Non-pigmented ciliary epithelial cell (primary cell): Measurements from ENCODE around the gene CLMN.
"Not testable (repeated sequence)": the region's sequence is repeated elsewhere in the genome, so short reads cannot be mapped to it uniquely, and the experiment has no call there.

Experiments
- DNase-seq: peaks from one replicate; pipeline ENCODE4 v3.0.0-alpha.2; 2010; ENCODE audit warnings: low read depth

Gene CLMN

DNA sequence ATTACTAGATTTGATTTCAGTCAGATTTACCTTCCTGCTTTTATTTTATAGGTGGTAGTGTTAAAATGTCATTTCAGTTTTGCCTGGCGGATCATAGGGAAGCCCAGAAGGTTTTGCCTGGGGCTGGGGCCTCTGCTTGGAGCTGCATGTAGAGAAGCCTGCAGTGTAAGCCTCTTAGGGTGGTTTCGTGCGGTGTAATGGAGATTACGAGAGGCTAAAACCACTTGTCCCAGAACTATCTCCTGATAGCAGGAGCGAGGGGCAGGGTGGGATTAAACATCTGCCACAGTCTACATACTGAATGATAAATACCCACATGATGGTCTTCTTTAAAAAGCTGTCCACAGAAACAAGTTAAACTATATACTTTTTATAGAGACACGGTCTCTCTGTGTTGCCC, 127.4 kb downstream of the CLMN start:
- DNase-seq, result no peak

DNA sequence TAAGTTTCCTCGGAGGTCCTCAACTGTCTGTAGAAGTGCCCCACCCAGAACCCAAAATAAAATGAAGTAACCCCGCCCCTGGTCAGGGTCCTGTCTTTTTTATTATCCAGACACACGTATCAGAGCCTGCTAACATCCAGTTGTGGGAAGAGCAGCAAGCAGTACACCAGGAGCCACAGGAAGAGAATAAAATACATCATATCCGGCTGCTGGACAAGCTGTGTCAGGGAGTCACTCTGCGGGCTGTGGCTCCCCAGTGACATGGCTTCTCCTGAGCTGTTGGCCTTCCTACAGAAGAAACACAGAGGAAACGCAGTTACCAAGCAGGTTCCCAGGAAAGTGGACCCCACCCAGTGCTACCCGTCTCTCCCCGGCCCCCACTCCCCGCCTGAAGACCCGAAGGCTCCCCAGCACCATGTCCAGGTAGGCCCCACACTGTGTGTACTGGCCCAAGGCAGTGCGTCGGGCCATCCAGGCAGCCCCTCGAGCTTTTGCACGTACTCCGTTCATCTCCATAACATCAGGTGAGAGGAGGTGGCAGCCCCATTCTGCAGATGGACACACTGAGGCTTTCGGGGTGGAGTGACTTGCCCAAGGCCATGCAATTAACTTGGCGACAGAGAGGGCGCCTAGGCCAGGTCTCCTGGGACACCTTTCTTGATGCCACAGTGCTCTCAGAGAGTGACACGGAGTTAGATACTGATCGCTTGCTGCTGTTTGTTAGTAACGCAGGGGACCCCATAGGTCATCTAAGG, 128.1 kb downstream of the CLMN start:
- DNase-seq, result no peak

DNA sequence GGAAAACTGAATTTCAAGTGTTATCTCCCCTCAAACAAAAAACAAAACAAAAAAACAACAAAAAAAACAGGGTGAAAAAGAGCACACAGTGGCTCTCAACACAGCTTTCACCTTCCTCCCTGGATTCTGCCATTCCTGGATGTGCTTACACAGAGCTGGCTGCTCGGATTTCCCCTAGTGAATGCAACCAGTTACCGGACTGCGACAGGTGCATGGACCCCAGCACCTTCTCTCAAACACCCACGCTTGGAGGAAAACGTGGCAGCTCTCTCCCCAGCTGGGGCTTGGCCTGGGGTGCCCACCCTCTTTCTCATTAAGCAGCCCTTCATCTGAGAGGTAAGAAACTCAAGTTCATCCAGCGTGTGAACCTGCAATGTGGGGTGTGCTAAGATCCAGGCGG, 128.9 kb downstream of the CLMN start:
- no peak for DNase-seq

DNA sequence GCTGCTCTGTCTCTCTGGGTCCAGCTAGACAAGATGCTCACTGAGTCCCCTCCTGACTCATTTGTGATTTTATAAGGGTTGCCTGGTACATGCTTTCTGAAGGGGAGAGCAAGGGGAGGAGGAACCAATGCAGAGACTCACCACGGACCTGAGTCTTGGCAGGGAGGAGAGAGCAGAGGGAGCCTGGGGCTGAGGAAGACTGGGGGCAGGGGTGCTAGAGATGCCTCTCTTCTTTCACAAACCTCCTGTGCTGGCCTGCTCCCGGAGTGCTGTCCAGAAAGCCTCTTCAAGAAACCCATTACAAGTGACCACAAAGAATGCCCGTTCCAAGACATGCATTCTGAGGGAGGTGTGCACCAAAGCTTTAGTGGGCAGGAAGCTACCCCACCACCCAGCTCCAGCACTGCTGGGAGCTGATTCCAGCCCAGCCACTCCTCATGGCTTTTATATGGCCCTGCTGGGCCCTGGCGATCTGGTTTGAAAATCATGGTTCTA, 129.3 kb downstream of the CLMN start:
- no peak for DNase-seq

DNA sequence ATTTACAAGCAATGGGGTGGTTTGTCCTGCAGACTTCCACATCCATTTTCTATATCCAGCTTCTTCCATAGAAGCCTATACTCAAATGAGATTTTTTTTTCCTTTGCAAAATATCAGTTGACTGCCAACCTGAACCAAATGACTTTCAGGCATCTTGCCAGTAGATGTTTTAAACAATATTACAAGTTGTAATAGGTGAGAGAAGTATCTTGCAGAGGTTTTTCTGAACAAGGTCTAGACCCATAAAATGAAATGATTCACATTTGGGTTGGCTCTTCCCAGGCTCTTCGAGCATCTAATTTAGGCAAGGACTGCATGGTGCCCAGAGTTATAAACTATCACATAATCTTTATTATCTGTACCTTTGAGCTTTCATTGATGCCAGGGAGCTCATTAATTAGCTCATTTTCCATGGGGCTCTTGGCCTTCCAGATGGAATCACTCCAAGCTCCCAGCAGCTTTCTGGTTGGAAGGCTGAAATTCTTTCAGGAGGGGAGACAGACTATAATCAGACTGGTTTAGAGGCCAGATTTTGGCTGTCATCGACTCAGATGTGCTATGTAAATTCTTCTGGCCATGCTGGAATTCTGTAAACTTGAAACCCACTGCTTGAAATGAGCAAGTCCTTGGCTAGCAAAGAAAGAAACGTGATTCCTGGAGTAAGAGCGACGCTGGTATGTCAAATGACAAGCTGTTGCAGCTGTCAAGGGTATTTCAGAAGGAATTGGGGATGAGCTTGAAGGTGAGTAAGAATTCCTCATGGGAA, 130.2 kb downstream of the CLMN start:
- DNase-seq, result no peak

DNA sequence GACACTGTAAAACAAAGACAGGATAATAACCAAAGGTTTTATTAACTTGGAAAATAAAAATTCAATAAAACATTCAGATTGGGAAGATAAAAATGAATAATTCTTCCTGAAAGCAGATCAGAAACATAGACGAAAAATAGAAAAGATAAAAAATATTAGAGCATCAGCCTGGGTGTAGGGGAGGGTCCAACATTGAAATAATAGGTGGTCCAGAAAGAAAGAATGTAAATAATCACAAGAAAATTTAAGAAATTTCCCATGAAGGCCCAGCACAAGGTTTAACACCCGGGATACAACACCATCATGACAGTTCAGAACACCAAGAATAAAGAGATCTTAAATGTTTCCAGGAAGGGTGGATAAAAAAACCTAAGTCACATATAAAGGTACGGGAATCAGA, 131.3 kb downstream of the CLMN start:
- no peak for DNase-seq

DNA sequence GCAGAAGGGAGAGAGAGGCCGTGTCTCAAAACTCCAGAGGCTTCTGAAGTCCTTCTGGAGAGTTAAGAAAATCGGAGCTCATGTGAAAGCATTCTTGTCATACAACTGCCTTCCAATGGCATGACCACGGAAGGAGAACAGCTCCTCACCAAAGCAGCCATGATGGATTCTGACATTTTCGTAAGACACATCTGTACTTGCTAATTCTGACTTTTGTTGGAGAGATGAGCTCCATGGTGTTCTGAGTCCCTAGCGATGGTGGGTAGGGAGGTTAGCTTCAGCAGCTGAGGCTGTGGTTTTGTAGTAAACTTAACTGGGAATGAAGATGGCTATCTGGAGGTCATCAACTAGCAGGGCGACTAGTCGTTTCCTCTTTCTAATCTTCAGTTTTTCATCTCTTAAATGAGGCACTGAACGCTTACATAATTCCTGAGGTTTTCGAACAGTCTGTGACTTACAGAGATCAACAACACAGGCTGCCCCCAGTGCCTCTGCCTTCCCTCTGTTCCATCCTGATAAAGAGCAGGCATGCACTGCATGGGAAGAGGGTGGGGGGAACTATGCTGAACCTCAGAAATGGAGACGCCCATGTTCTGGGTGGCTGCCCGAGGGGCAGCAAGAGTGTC, 133.8 kb downstream of the CLMN start:
- no peak for DNase-seq

DNA sequence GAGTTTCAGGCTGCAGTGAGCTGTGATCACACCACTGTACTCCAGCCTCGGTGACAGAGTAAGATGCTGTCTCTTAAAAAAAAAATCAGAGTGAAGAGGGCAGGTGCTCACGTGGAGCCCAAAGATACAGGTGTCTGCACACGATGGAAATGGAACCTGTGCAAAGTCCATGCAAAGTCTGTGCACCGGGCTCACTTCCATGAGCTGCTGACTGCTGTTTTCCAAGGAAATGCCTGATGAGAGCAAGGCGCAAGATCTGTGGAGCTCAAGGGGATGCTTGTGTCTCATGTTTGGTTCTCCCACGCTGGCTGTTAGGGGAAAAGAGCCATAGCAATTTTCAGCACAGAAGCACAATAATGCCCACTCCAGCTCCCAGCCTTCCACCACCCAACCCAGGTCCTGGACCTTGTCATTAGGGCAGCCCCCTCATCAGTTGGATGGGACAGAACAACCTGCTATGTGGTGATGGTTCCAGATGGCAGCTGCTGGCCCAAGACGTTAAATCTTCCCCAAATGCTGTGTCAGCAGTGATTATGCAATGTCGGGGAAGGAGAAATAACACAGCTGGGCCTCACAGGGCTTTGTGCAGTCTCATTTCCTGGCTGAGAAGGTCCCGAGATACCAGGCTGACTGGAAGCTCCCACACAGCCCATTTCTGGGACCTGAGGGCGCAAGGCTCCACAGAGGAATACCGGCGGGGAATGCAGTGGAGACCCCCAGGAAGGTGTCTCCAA, 134.5 kb downstream of the CLMN start:
- DNase-seq, result no peak

DNA sequence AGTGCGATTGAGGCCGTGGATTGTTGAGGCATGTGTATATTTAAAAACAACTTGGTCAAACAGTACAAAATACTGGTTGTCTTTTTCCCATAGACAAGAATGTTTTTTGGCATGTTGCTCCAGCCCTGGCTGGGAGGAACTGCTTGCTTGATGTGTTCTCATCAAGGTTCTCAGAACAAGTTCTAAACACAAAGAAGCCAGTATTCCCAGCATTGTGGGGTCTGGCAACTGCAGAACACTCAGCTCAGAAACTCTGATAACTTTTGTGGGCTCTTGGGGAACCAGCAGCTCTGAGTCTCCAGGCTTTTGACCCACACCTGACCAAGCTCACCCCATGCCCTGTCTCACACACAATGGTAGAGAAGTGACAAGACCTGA, 135.3 kb downstream of the CLMN start:
- no peak for DNase-seq

DNA sequence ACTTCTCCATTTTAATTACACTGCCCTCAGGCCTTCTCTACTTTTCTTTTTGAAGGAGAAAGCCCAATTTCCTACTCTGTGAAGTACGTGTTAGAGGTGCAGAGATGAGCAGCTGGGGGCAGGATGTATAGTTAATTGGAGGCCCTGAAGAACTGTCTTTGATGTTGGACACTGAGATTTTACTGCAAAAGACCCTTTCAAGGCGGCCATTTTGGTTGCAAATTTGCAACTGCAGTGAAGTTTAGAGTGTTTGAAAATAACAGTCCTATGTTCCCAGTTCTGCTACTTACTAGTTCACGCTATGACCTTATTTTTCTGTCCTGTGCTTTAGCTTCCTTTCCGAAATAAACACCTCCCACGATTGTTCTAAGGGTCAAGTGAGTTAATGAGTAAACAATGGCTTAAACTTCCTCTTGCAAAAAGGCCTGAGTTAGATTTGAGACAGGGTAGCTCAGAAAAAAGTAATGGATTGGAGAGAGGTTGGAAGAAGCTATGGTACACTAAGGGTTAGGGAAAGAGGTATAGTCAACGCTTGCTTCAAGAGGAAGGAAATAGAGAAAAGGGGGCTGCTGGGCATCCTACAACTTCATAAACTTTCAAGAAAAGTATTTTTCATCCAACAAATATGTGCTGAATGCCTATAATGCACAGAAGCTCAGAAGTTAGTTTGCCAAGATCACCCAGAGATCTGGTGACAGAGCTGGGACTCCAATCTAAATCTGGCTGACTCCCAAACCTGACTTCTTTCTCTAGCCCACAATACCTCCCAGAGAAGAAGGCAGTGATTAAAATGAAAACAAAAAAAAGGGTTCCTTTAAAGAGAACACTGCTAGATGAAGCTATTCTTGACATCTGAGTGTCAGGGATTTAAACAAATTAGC, 135.9 kb downstream of the CLMN start:
- no peak for DNase-seq

DNA sequence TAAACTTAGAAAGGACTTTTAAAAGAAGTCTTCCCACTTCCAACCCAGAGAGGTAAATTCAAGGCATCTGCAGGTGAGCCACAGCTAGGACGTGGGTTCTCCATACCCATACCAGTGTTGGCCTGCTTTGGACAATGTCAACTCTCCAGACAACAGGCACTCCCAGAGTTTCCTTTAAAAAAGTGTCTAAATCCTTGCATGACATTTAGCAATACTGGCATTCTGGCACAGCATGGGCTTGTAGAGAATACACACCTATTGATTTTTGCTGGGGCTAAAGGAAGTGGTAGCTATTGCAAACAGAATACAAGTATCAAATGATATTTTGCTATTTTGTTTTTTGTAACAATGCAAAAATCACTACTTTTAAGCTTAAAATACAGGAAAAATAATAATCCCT, 136.6 kb downstream of the CLMN start:
- no peak for DNase-seq

DNA sequence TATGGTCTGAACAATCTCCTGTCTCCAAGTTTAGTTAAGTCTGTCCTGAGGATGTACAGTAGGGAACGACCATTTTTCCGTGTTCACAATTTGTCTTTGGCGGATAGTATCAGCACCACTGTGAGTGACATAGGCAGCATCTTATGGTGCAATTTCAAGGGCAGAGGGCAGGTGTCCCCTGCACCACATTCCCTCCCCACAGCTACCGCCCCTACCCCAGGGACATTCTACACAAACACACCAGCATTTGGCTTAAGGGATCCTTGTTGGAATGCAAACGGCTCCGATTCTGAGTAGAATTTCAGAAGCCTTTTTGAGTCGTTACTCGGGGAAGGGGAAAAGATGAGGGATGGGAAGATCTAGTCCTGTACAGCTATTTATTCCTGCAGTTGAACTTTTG, 137.3 kb downstream of the CLMN start:
- no peak for DNase-seq

DNA sequence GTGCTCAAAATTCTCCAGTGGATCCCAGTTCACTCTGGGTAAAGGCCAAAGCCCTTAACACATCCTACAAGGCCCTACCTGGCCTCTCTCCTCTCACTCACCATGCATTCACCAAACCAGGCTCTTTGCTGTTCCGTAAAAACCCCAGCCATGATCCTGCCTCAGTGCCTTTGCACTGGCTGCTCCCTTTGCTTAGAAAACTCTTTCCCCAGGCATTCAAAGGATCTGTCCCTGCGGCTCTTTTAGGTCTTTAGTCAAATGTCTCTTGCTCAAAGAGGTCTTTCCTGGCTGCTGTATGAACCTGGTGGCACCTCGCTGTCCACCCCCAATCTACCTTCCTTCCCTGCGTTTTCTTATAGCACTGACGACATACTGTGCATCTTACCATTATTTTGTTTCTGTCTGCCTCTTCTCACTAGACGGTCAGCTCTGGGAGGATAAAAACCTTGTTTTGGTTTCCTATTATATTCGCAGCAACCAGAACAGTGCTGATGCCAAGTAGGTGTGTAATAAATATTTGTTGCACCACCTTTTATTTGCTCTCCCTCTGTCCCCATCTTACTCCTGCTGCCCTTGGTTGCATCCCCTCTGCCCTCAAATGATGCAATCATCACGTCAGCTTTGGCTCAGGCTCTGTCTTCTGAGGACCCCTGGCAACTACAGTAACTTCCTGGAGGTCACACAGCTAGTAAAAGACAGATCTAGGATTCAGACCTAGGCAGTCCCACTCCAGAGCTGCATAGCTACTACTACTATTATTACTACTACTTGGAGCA, 138.6 kb downstream of the CLMN start:
- no peak for DNase-seq

DNA sequence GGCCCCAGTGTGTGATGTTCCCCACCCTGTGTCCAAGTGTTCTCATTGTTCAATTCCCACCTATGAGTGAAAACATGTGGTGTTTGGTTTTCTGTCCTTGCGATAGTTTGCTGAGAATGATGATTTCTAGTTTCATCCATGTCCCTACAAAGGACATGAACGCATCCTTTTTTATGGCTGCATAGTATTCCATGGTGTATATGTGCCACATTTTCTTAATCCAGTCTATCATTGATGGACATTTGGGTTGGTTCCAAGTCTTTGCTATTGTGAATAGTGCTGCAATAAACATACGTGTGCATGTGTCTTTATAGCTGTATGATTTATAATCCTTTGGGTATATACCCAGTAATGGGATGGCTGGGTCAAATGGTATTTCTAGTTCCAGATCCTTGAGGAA, 144.0 kb downstream of the CLMN start:
- DNase-seq, result not testable (repeated sequence)

DNA sequence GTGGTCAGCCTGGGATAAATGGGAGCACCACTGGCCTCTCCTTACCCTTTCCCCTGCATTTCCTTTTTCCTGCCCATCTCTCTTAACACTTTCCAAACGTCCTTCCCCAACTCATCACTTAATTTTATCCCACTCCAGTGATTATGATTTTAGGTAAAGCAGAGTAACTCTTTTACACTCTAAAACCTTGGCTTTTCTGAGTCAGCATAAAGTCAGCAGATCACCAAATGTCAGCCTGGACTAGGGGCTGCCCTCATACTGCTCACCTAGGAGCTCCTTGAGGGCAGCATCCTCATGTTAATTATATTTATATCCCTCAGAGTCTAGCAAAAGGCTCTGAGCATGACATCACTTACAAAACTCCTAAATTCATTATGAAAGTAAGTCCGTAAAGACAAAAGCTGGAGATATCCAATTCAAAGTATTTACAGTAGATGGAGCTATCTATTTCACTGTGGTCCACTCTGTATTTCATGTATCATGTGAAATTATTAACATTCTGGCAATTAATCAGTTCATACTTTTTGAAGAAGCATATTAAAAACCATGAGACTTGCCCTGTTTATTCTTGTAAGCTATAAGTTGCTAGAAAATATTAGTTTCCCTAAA, 145.4 kb downstream of the CLMN start:
- DNase-seq, result no peak

DNA sequence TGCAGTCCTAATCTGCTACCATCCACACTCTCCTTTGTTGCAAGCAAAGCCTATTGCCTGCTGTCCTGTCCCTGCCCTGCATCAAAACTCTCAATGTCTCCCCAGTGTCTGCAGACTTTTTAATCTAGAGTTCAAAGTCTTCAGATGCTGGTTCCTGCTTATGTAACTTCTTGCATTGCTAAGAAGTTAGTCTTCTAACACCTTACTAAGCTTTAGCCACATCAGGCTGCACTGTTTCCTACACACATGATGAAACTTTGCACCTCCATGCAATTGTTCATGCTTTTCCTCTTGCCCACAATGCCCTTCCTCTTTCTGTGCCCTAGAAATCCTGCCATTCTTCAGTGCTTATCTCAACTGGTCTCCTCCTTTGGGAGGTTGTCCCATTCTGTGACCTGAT, 146.2 kb downstream of the CLMN start:
- DNase-seq, result no peak

DNA sequence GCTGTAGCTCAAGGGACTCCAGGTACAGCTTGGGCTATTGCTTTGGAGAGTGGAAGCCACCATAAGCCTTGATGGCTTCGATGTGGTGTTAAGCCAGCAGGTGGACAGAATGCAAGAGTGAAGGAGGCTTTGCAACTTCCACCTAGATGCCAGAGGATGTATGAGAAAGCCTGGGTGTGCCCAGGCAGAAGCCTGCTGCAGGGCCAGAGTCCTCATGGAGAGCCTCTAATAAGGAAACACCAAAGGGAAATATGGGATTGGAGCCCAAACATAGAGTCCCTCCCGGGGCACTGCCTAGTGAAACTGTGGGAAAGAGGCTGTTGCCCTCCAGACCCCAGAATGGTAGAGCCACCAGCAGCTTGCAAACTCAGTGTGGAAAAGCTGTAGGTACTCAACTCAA, 152.5 kb downstream of the CLMN start:
- DNase-seq, result no peak

DNA sequence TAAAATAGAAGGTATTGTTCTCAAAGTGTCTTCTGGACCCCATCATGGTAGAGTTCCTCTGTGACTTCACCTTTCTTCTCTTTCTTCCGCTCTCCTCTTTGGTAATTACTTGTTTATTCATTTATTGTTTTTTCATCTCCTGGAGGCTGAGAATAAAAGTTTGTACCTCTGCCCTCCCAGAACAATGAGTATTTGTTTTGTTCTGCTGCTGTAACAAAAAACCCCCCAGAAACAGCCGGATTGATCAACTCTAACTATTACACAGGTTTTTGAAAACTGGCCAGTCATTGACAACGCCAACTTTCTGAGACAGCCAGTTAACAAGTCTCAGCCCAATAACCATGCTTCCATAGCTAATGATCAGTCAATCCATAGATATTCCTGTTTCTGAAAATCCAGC, 154.2 kb downstream of the CLMN start:
- DNase-seq, result no peak

DNA sequence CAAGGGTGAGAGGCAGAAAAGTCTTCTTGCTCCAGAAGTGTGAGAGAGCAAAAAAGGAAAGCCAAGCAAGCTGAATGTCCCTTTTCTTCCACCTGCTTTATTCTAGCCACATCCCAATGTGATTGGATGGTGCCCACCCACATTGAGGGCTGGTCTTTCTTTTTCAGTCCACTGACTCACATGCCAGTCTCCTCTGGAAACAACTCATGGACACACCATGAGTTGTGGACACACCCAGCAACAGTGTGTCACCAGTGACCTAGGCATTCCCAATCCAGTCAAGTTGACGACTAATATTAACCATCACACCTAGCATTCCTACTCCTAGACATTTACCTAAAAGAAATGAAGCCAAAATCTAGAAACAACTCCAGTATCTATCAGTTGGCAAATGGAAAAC, 155.2 kb downstream of the CLMN start:
- no peak for DNase-seq

DNA sequence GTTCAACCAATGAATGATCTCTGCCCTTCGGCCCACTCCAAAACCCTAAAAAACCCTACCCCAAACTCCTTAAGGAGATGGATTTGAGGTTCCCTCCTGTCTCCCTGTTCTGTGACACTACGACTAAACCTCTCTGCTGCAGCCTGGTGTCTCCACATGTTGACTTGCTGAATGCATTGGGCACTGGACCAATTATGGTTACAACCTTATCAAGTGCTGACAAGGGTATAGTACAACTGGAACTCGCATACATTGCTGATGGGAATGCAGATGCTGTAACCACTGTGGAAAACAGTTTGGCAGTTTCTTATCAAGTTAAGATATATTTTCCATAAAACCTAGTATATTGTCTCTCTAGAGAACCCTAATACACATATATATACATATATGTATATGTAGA, 156.0 kb downstream of the CLMN start:
- no peak for DNase-seq
